Measurements from ENCODE around the gene ZRANB2. TPM values are rescaled to one million over a fixed set of nuclear protein-coding genes. Genes with fewer than 3 reads are reported as not detected.

Gene ZRANB2
- total and polyA plus RNA-seq, 7 donors = 18.5 to 119 (median 63.4) TPM

DNA sequence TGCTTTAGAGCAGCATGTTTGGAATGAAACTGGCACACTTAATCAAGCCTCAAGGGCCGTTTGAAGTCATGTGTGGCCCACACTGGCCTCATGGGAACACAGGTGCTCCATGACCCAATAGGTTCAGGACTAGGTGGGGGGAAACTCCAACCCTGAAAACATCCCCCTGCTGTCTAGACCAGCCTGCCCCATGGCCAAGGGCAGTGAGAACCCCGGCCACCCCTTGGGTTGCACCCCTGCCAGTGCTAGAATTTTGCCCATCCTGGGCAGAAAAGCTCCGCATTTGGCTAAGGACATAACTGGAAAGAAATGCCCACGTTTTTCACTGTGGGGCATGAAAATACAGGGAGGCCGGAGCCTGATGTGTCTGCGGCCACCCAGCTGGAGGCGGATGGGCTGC lies 27.1 kb downstream of the ZRANB2 start:
- intact Hi-C loops (cut with DNase I) = loop anchor here (5.0 kb wide), 1 partner anchor 616 kb away; no protein-coding TSS in a partner anchor

DNA sequence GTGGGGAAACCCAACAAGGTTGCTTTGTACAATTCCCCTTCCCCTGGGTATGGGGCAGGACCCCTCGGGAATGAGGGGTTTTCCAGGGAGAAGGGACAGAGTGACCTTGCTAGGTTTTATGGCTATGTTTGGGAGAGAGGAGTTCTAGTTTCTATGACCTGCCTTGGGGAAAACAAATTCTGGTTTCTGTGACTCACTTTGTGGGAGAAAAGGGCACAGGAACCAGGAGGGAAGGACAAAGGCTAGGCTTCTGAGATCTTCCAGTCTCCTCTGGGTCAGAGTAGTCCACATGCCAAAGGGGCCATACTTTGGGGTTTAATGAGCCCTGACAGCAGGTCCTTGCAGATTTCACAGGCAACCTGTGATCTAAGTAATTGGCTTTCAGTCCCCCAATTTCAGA lies 27.7 kb downstream of the ZRANB2 start:
- no peak overlapping the region for H3K27ac ChIP-seq
- H3K4me1 ChIP-seq = peaks cover 0 to 6% (median under 1%) of the 10 kb centered on the region in 4 donors
- DNase-seq = no peak
- no peaks in the 10 kb centered on the region for H3K9me3 ChIP-seq
- WGBS, 2 donors = 13 to 50% methylated on average over 1 of the region's 1 CpG
- peaks cover 0 to 1% (median 0%) of the 10 kb centered on the region in 3 donors for H3K27me3 ChIP-seq
- peaks cover 0 to 5% (median 0%) of the 10 kb centered on the region in 4 donors for H3K36me3 ChIP-seq
- no peak overlapping the region for H3K4me3 ChIP-seq
- intact Hi-C loops (cut with DNase I) = loop anchor here (5.0 kb wide), 1 partner anchor 616 kb away; no protein-coding TSS in a partner anchor
- TF ChIP-seq POLR2AphosphoS5 (IDR thresholded peaks at IDR 0.05) (peak in 1 of 4 donors; percentile 28), EP300 (IDR thresholded peaks at IDR 0.05) (no peak), POLR2A (IDR thresholded peaks at IDR 0.05) (no peak)
- TF ChIP-seq, protein P1, sequence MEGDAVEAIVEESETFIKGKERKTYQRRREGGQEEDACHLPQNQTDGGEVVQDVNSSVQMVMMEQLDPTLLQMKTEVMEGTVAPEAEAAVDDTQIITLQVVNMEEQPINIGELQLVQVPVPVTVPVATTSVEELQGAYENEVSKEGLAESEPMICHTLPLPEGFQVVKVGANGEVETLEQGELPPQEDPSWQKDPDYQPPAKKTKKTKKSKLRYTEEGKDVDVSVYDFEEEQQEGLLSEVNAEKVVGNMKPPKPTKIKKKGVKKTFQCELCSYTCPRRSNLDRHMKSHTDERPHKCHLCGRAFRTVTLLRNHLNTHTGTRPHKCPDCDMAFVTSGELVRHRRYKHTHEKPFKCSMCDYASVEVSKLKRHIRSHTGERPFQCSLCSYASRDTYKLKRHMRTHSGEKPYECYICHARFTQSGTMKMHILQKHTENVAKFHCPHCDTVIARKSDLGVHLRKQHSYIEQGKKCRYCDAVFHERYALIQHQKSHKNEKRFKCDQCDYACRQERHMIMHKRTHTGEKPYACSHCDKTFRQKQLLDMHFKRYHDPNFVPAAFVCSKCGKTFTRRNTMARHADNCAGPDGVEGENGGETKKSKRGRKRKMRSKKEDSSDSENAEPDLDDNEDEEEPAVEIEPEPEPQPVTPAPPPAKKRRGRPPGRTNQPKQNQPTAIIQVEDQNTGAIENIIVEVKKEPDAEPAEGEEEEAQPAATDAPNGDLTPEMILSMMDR (IDR thresholded peaks at IDR 0.05) = no peak

More for the DNA sequence above, 27.1 kb downstream of the ZRANB2 start:
- Histone ChIP-seq H3K27me3 (no peaks in the 10 kb centered on the region), H3K4me3 (no peak overlapping the region), H3K27ac (no peak overlapping the region), H3K36me3 (peaks cover 0 to 11% (median 0%) of the 10 kb centered on the region in 4 donors), H3K4me1 (no peaks in the 10 kb centered on the region), H3K9me3 (no peaks in the 10 kb centered on the region)
- DNase-seq = no peak
- 70 to 82% methylated on average over 7 of the region's 7 CpGs for WGBS, 2 donors
- TF ChIP-seq, protein P1 (IDR thresholded peaks at IDR 0.05) = no peak
- no peak for TF ChIP-seq EP300 (IDR thresholded peaks at IDR 0.05)
- TF ChIP-seq POLR2A (IDR thresholded peaks at IDR 0.05) = no peak
- peak in 1 of 4 donors; percentile 18 for TF ChIP-seq POLR2AphosphoS5 (IDR thresholded peaks at IDR 0.05)

DNA sequence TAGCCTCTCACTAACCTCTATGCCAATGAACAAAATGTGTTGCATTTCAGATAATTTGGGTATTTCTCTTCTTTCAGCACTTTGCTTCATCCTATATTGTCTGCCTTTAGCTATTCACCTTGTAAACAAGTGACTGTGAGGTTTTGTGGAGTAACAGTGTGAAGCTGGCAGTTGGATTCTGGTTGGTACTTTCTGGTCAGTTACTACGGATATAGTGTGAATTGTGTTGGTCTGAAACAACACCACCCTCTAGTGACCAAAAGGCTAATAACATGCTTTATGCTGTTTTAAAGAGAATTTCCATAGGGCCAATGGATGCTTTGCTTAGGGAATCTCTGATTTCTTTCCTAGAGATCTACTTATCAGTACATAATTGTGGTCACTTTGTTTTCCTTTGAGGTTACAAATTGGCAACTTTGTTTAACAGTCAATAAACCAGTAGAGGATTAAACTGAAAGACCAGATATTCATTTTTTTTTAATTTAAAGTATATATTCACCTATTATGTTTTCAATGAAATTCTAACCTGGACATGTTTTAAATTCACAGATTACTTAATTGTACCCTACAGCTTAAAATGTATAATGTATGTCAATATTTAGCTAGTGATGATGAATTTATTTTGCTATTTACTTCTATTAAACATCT lies 30.8 kb downstream of the ZRANB2 start:
- intact Hi-C loops (cut with DNase I) = loop anchor here (1.0 to 10.0 kb wide), 4 partner anchors 95 to 613 kb away; no protein-coding TSS in a partner anchor
- Histone ChIP-seq H3K27ac (no peak overlapping the region), H3K9me3 (no peaks in the 10 kb centered on the region), H3K36me3 (no peaks in the 10 kb centered on the region), H3K27me3 (peaks cover 3 to 18% (median 6%) of the 10 kb centered on the region in 3 donors), H3K4me3 (no peak overlapping the region), H3K4me1 (peaks cover 0 to 26% (median 18%) of the 10 kb centered on the region in 4 donors)
- TF ChIP-seq POLR2A (IDR thresholded peaks at IDR 0.05) (no peak), EP300 (IDR thresholded peaks at IDR 0.05) (no peak), POLR2AphosphoS5 (IDR thresholded peaks at IDR 0.05) (no peak)
- TF ChIP-seq, protein P1 (IDR thresholded peaks at IDR 0.05) = peak; percentile 50 to 82 (median 67)
- WGBS, 2 donors = 0 to 2% methylated on average over 1 of the region's 1 CpG
- DNase-seq = no peak

DNA sequence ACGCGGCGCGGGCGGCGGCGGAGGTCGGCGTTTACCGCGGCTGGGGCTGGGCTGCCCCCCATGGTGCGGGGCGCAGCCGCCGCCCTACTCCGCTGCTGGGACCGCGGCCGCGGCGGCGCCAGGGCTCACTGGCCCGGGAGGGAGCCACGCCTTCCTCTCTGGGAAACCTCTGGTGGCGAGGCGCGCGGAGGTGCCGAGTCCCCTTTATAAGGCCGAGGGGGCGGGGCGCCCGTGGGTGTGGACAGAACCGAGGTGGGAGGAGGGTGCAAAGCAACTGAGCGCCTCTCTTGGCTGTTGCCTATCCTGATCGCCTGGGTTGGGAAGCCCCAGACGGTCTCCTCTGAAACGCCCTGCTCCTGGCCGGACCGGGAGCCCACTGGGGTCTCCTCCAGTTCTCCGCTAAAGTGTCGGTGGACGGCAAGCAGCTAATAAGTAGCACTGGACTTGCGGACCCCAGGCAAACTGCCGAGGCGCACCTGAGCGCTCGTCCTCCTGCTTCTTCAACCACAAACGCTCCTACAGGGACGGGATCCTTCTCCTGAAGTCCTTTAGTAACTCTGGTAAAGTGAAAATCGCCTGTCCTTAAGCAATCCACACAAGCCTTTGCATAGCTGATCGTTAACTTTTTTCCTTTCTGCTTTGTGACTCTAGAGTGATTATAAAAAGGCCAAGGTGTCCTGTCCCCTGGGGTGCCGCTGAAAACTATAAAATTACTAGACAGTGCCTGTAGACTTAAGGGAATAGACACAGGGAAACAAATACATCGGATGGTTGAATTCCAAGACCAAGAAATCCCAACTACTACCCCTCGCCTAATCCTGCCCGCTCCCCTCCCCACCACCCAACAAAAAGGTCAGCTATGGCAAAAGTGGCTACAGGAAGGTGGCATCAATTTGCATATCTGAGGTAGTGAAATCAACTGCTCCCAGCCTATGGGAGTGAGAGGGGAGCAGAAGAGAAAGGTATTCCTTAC lies 32.9 kb downstream of the ZRANB2 start, which contains the start of gene PTGER3:
PTGER3 (minus strand) TSS at position 182 of the 973 bp plus-strand sequence. CDS start 239 bp downstream, outside the sequence.
- no peaks in the 10 kb centered on the region for H3K9me3 ChIP-seq
- WGBS, 2 donors = 4 to 7% methylated on average over 56 of the region's 56 CpGs
- peak within 1 kb of the TSS; percentile 33 to 71 (median 57) for H3K27ac ChIP-seq
- H3K4me1 ChIP-seq = peaks cover 0 to 26% (median 21%) of the 10 kb centered on the region in 4 donors
- peak; percentile 9 to 65 (median 54) for TF ChIP-seq POLR2AphosphoS5 (IDR thresholded peaks at IDR 0.05)
- TF ChIP-seq EP300 (IDR thresholded peaks at IDR 0.05) = no peak
- TF ChIP-seq POLR2A (IDR thresholded peaks at IDR 0.05) = no peak
- TF ChIP-seq, protein P1 (IDR thresholded peaks at IDR 0.05) = no peak
- intact Hi-C loops (cut with DNase I) = loop anchor here (2.0 to 10.0 kb wide), 2 partner anchors 93 to 519 kb away; no protein-coding TSS in a partner anchor
- peak; percentile 91 for DNase-seq
- H3K36me3 ChIP-seq = no peaks in the 10 kb centered on the region
- peak within 1 kb of the TSS; percentile 47 to 81 (median 69) for H3K4me3 ChIP-seq
- H3K27me3 ChIP-seq = peaks cover 3 to 18% (median 6%) of the 10 kb centered on the region in 3 donors

Measured in sigmoid colon (tissue), 7 donors.